ENCODE data around the gene PLCB1.

The PLCB1 gene

GRCh38 chr20:8534368-8535160, 402.5 kb downstream of the PLCB1 start:
- Histone ChIP-seq H3K36me3 (ENCODE audit: insufficient read depth, low read length) (no peaks in the 10 kb centered on the region), H3K4me1 (ENCODE audit: control insufficient read depth, insufficient read depth, low read length, unreplicated experiment) (peaks cover 7% of the 10 kb centered on the region), H3K79me2 (ENCODE audit: control insufficient read depth, insufficient read depth, low read length, unreplicated experiment) (no peaks in the 10 kb centered on the region), H3K27ac (ENCODE audit: low read depth, low read length) (no peak overlapping the region), H3K27me3 (ENCODE audit: insufficient read depth, low read length) (no peaks in the 10 kb centered on the region), H3K4me3 (ENCODE audit: low read depth, low read length) (no peak overlapping the region), H2AFZ (ENCODE audit: low read length, unreplicated experiment) (no peak overlapping the region)

DNA sequence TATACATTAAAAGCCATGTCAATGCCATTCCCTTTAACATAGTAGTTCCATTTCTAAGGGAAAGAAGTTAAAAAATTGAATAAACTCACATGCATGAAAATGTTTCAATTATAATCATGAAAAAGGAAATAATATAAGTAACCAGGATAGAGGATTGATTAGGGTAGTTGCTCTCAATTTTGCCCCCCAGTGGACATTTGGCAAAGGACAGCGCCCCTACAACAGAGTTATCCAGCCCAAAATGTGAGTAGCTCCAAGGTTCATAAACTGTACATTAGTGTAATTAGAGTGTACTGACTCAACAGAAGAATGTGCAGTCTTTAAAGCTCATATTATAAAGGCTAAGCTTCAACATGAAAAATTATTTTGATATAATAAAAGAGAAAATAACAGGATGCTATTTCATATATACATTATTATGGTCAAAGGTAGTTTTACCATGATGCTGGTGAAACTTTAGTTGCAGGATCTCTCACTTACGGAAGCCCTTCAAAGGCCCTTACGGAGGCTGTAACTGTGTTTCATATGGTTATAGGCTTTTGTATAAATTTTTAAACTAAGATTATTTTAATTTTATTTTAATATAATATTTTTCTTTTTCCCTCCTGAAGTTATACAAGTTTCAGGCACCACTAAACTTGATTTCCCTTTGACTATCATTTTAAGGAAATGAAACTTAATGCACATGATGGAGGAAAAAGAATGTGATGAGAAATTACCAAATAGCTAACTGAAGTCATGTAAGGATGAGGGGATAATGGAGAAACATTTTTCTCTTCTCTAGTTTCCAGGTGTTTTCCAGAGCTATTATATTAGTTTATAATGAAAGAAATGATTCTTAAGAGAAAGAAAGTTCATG, 403.6 kb downstream of the PLCB1 start:
- H3K36me3 ChIP-seq (ENCODE audit: insufficient read depth, low read length) = no peaks in the 10 kb centered on the region
- peaks cover 1% of the 10 kb centered on the region for H3K4me1 ChIP-seq (ENCODE audit: control insufficient read depth, insufficient read depth, low read length, unreplicated experiment)
- no peaks in the 10 kb centered on the region for H3K27me3 ChIP-seq (ENCODE audit: insufficient read depth, low read length)
- no peaks in the 10 kb centered on the region for H3K79me2 ChIP-seq (ENCODE audit: control insufficient read depth, insufficient read depth, low read length, unreplicated experiment)
- H3K27ac ChIP-seq (ENCODE audit: low read depth, low read length) = no peak overlapping the region
- H3K4me3 ChIP-seq (ENCODE audit: low read depth, low read length) = no peak overlapping the region
- no peak overlapping the region for H2AFZ ChIP-seq (ENCODE audit: low read length, unreplicated experiment)

GRCh38 chr20:8536262-8536618, 404.2 kb downstream of the PLCB1 start:
- Histone ChIP-seq H3K4me1 (ENCODE audit: control insufficient read depth, insufficient read depth, low read length, unreplicated experiment) (no peaks in the 10 kb centered on the region), H3K4me3 (ENCODE audit: low read depth, low read length) (no peak overlapping the region), H2AFZ (ENCODE audit: low read length, unreplicated experiment) (no peak overlapping the region), H3K27me3 (ENCODE audit: insufficient read depth, low read length) (no peaks in the 10 kb centered on the region), H3K27ac (ENCODE audit: low read depth, low read length) (no peak overlapping the region), H3K79me2 (ENCODE audit: control insufficient read depth, insufficient read depth, low read length, unreplicated experiment) (no peaks in the 10 kb centered on the region), H3K36me3 (ENCODE audit: insufficient read depth, low read length) (no peaks in the 10 kb centered on the region)

GRCh38 chr20:8540466-8540865, 408.4 kb downstream of the PLCB1 start:
- H3K27ac ChIP-seq (ENCODE audit: low read depth, low read length) = no peak overlapping the region
- H2AFZ ChIP-seq (ENCODE audit: low read length, unreplicated experiment) = no peak overlapping the region
- no peaks in the 10 kb centered on the region for H3K36me3 ChIP-seq (ENCODE audit: insufficient read depth, low read length)
- H3K27me3 ChIP-seq (ENCODE audit: insufficient read depth, low read length) = no peaks in the 10 kb centered on the region
- no peaks in the 10 kb centered on the region for H3K79me2 ChIP-seq (ENCODE audit: control insufficient read depth, insufficient read depth, low read length, unreplicated experiment)
- peaks cover 8% of the 10 kb centered on the region for H3K4me1 ChIP-seq (ENCODE audit: control insufficient read depth, insufficient read depth, low read length, unreplicated experiment)
- H3K4me3 ChIP-seq (ENCODE audit: low read depth, low read length) = no peak overlapping the region

- H3K36me3 ChIP-seq (ENCODE audit: insufficient read depth, low read length) = no peaks in the 10 kb centered on the region
- no peaks in the 10 kb centered on the region for H3K79me2 ChIP-seq (ENCODE audit: control insufficient read depth, insufficient read depth, low read length, unreplicated experiment)
- H3K27ac ChIP-seq (ENCODE audit: low read depth, low read length) = no peak overlapping the region
- no peaks in the 10 kb centered on the region for H3K27me3 ChIP-seq (ENCODE audit: insufficient read depth, low read length)
- peaks cover 8% of the 10 kb centered on the region for H3K4me1 ChIP-seq (ENCODE audit: control insufficient read depth, insufficient read depth, low read length, unreplicated experiment)
- no peak overlapping the region for H3K4me3 ChIP-seq (ENCODE audit: low read depth, low read length)
- H2AFZ ChIP-seq (ENCODE audit: low read length, unreplicated experiment) = no peak overlapping the region
Observed at GRCh38 chr20:8542110-8542486, 410.0 kb downstream of the PLCB1 start.

GRCh38 chr20:8545212-8545611, 413.1 kb downstream of the PLCB1 start:
- Histone ChIP-seq H3K27ac (ENCODE audit: low read depth, low read length) (no peak overlapping the region), H3K27me3 (ENCODE audit: insufficient read depth, low read length) (no peaks in the 10 kb centered on the region), H3K4me1 (ENCODE audit: control insufficient read depth, insufficient read depth, low read length, unreplicated experiment) (peaks cover 8% of the 10 kb centered on the region)

GRCh38 chr20:8547035-8547650, 415.1 kb downstream of the PLCB1 start:
- Histone ChIP-seq H3K4me3 (ENCODE audit: low read depth, low read length) (no peak overlapping the region), H3K36me3 (ENCODE audit: insufficient read depth, low read length) (no peaks in the 10 kb centered on the region), H3K4me1 (ENCODE audit: control insufficient read depth, insufficient read depth, low read length, unreplicated experiment) (peaks cover 8% of the 10 kb centered on the region), H3K27me3 (ENCODE audit: insufficient read depth, low read length) (no peaks in the 10 kb centered on the region), H2AFZ (ENCODE audit: low read length, unreplicated experiment) (no peak overlapping the region), H3K27ac (ENCODE audit: low read depth, low read length) (no peak overlapping the region), H3K79me2 (ENCODE audit: control insufficient read depth, insufficient read depth, low read length, unreplicated experiment) (no peaks in the 10 kb centered on the region)

More at GRCh38 chr20:8545212-8545611, 413.1 kb downstream of the PLCB1 start:
- Histone ChIP-seq H3K79me2 (ENCODE audit: control insufficient read depth, insufficient read depth, low read length, unreplicated experiment) (no peaks in the 10 kb centered on the region), H3K36me3 (ENCODE audit: insufficient read depth, low read length) (no peaks in the 10 kb centered on the region), H3K4me3 (ENCODE audit: low read depth, low read length) (no peak overlapping the region), H2AFZ (ENCODE audit: low read length, unreplicated experiment) (no peak overlapping the region)

DNA sequence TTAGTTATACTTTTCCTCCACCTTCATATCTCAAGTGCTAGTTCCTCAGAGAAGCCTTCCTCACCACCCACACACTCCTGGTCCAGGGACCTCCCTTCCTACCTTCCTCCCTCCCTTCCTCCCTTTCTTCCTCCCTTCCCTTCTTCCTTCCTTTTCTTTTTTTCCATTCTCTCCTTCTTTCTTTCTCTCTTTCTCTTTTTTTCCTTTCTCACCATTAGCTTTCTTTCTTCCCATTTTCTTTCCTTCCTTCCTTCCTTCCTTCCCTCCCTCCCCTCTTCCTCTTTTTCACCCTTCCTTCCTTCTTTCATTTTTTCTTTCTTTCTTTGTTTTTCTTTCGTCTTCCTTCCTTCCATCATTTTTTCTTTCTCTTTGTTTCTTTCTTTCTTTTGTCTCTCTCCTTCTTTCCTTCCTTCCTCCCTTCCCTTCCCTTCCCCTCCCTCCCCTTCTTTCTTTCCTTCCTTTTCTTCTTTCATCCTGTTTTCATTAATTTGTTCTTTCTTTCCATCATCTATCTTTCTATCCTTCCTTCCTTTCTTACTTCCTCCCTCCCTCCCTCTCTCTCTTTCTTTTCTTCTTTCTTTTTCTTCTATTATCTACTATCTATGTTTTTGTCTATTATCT, 416.0 kb downstream of the PLCB1 start:
- Histone ChIP-seq H3K27me3 (ENCODE audit: insufficient read depth, low read length) (no peaks in the 10 kb centered on the region), H3K36me3 (ENCODE audit: insufficient read depth, low read length) (no peaks in the 10 kb centered on the region), H3K27ac (ENCODE audit: low read depth, low read length) (no peak overlapping the region), H3K4me3 (ENCODE audit: low read depth, low read length) (no peak overlapping the region), H3K4me1 (ENCODE audit: control insufficient read depth, insufficient read depth, low read length, unreplicated experiment) (peaks cover 8% of the 10 kb centered on the region), H3K79me2 (ENCODE audit: control insufficient read depth, insufficient read depth, low read length, unreplicated experiment) (no peaks in the 10 kb centered on the region), H2AFZ (ENCODE audit: low read length, unreplicated experiment) (no peak overlapping the region)

DNA sequence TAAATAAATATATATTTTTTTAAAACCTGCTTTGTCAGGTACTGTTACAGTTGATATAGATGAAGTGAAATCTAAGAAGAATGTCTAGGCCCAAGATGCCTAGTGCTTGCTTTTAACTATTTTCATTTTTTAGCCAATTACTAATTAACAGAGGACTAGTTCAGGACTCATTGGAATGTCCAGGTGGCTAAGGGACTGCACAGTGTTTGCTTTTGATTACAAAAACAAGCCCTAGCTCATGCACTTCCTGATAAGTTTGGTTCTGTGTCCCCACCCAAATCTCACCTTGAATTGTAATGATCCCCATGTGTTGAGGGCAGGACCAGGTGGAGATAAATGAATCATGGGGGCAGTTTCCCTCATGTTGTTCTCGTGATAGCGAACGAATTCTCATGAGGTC, 417.1 kb downstream of the PLCB1 start:
- H3K4me3 ChIP-seq (ENCODE audit: low read depth, low read length) = no peak overlapping the region

GRCh38 chr20:8557711-8558110, 425.6 kb downstream of the PLCB1 start:
- Histone ChIP-seq H3K4me1 (ENCODE audit: control insufficient read depth, insufficient read depth, low read length, unreplicated experiment) (peaks cover 5% of the 10 kb centered on the region), H3K79me2 (ENCODE audit: control insufficient read depth, insufficient read depth, low read length, unreplicated experiment) (no peaks in the 10 kb centered on the region), H2AFZ (ENCODE audit: low read length, unreplicated experiment) (no peak overlapping the region), H3K36me3 (ENCODE audit: insufficient read depth, low read length) (no peaks in the 10 kb centered on the region), H3K27me3 (ENCODE audit: insufficient read depth, low read length) (no peaks in the 10 kb centered on the region), H3K27ac (ENCODE audit: low read depth, low read length) (peak overlapping the region; percentile 52), H3K4me3 (ENCODE audit: low read depth, low read length) (no peak overlapping the region)

More for the DNA sequence above, 417.1 kb downstream of the PLCB1 start:
- Histone ChIP-seq H3K79me2 (ENCODE audit: control insufficient read depth, insufficient read depth, low read length, unreplicated experiment) (no peaks in the 10 kb centered on the region), H3K4me1 (ENCODE audit: control insufficient read depth, insufficient read depth, low read length, unreplicated experiment) (peaks cover 8% of the 10 kb centered on the region), H2AFZ (ENCODE audit: low read length, unreplicated experiment) (no peak overlapping the region), H3K27ac (ENCODE audit: low read depth, low read length) (no peak overlapping the region), H3K36me3 (ENCODE audit: insufficient read depth, low read length) (no peaks in the 10 kb centered on the region), H3K27me3 (ENCODE audit: insufficient read depth, low read length) (no peaks in the 10 kb centered on the region)

Measured in ACC112 (cell line).